Activated CD8-positive, alpha-beta memory T cell treated with anti-CD3 and anti-CD28 coated beads for 4 hours (primary cell): ENCODE results near the gene EDRF1.
"Not testable (repeated sequence)": the region's sequence is repeated elsewhere in the genome, so short reads cannot be mapped to it uniquely, and the experiment has no call there.

ENCODE experiments used
- DNase-seq, 2 donors: peaks; one replicate each; pipeline ENCODE4 v3.0.0-alpha.2; 2020; ENCODE audit warnings: low read depth in 2 of 2

EDRF1 gene

GRCh38 chr10:125708971-125709503 lies 10.5 kb upstream of the EDRF1 start:
- DNase-seq: no peak

- DNase-seq: no peak
Measured at GRCh38 chr10:125709553-125710474, 9.7 kb upstream of the EDRF1 start.

- DNase-seq: no peak
Measured at GRCh38 chr10:125711110-125711750, 8.3 kb upstream of the EDRF1 start.

- DNase-seq: not testable (repeated sequence)
Measured at GRCh38 chr10:125714728-125715127, 4.8 kb upstream of the EDRF1 start.

- no peak for DNase-seq
Measured at GRCh38 chr10:125720002-125720382, 483 bp downstream of the EDRF1 start.

- DNase-seq: no peak
Measured at GRCh38 chr10:125721035-125721434, 1.5 kb downstream of the EDRF1 start.

- no peak for DNase-seq
Measured at GRCh38 chr10:125722811-125723210, 3.3 kb downstream of the EDRF1 start.

GRCh38 chr10:125726914-125727313 lies 7.4 kb downstream of the EDRF1 start:
- DNase-seq: no peak

GRCh38 chr10:125727436-125727835 lies 7.9 kb downstream of the EDRF1 start:
- DNase-seq: no peak

GRCh38 chr10:125734148-125734547 lies 14.6 kb downstream of the EDRF1 start:
- DNase-seq: no peak

- DNase-seq: no peak
Measured at GRCh38 chr10:125734823-125735222, 15.3 kb downstream of the EDRF1 start.

- DNase-seq: no peak
Measured at GRCh38 chr10:125738206-125738605, 18.7 kb downstream of the EDRF1 start.

GRCh38 chr10:125739994-125740679 lies 20.6 kb downstream of the EDRF1 start:
- DNase-seq: no peak

- DNase-seq: no peak
Measured at GRCh38 chr10:125742465-125742864, 23.0 kb downstream of the EDRF1 start.

- no peak for DNase-seq
Measured at GRCh38 chr10:125744909-125745308, 25.4 kb downstream of the EDRF1 start.

GRCh38 chr10:125747417-125747816 lies 27.9 kb downstream of the EDRF1 start:
- DNase-seq: no peak

GRCh38 chr10:125756196-125756595 lies 36.7 kb downstream of the EDRF1 start:
- no peak for DNase-seq

GRCh38 chr10:125756853-125757487 lies 37.5 kb downstream of the EDRF1 start:
- no peak for DNase-seq

- no peak for DNase-seq
Measured at GRCh38 chr10:125757742-125758141, 38.2 kb downstream of the EDRF1 start.

- DNase-seq: no peak
Measured at GRCh38 chr10:125761961-125762360, 42.5 kb downstream of the EDRF1 start.

GRCh38 chr10:125762692-125763648 lies 43.5 kb downstream of the EDRF1 start:
- no peak for DNase-seq
